GM18498 (cell line): ENCODE data around the gene ADD2.
"Not testable (repeated sequence)": the region's sequence is repeated elsewhere in the genome, so short reads cannot be mapped to it uniquely, and the experiment has no call there.

ENCODE experiments used
- ATAC-seq: cut with Tn5 transposase; IDR thresholded peaks from one replicate; pipeline ENCODE4 v1.9.1; 2021; ENCODE audit warnings: mild to moderate bottlenecking, moderate library complexity; ENCODE audit not compliant: unreplicated experiment

The ADD2 gene

GRCh38 chr2:70647873-70648481, 120.0 kb downstream of the ADD2 start:
- peak; percentile 65 for ATAC-seq

GRCh38 chr2:70646420-70646818, 121.6 kb downstream of the ADD2 start:
- ATAC-seq, result no peak

DNA sequence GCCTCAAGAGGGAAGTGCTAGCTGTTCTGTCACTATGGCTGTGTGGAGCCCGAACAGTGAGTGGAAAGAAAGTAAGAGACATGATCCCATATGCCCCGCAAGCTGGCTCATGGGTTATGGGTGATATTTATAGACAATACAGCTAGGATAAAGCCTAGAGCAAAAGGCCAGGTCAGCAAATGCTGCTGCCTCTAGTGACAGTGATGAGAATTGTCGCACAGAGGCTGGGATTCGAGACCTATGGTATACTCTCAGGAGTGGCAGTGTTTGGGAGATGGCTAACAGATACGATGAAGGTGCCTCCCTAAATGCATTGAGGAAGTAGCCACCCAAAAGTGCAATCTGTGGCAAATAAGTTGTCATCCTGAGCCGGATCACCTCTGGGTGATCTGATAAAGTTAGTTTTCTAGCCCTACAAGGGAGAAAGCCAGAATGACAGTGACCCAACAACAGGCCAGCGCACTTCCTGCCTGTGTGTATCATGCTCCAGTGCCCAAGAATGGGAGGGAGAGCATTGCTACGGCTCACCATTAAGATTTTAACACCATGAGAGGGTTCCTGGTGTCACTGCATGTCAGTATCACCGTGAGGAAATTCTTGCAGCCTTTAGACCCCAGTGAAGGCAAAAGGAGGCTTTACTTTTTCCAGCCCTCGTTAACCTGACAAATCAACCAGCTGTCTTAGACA, 122.1 kb downstream of the ADD2 start:
- no peak for ATAC-seq

GRCh38 chr2:70643715-70644114, 124.3 kb downstream of the ADD2 start:
- ATAC-seq, result no peak

GRCh38 chr2:70641263-70641784, 126.7 kb downstream of the ADD2 start:
- ATAC-seq, result no peak

GRCh38 chr2:70639841-70640436, 128.1 kb downstream of the ADD2 start:
- ATAC-seq, result no peak

DNA sequence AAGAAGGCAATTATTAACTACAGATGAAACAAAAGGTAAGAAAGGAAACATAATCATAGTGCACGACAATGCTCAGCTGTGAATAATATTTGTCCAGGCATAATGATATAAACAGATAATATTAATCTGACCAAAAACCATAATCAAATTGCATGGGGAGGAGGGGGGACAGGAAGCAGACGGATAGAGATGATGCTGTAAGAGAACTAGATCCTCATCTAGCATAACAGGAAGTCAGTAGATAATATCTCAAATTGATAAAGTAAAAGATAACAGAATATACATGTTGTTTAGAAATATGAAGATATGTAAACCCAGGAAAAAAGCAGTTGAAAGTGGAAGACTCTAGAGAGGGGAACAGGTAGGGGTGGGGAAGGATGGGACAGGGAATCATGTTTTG, 129.4 kb downstream of the ADD2 start:
- no peak for ATAC-seq

GRCh38 chr2:70633508-70633907, 134.5 kb downstream of the ADD2 start:
- no peak for ATAC-seq

DNA sequence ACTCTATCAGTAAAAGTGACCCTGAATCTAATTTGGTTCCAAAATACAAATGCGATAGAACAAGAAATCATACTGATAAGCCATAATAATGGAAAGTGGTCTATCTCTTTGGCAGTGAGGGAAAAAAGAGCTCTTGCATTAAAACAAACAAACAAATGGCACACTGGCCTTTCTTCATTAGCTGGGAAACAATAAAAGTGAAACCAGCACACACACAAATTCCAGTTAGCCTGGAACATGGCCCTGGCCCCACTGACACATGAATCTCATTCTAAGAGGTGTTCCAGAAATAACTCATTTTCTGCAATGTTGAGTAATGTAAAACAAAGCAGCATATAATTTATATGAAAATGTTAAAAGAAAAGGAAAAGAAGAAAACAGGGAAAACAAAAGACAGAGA, 135.0 kb downstream of the ADD2 start:
- no peak for ATAC-seq

GRCh38 chr2:70632388-70632787, 135.6 kb downstream of the ADD2 start:
- ATAC-seq, result no peak

DNA sequence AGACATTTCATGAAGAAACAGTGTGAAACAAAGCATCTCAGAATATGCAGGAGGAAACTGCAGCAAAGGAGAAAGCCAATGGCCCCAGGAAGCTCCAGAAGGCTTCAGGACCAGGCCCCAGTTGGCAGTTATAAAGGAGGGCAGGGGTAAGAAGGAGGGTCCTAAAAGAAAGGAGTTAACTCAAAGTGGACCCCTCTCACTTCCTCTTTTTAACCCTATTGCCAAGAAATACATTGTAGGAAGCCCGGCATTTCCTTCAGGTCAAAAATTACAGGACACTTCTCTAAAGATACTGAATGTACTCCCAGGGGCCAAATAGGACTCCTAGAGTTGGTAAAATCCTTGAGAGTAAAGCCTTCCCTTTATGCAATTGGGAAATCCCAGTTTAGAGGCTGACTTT, 137.2 kb downstream of the ADD2 start:
- no peak for ATAC-seq

- no peak for ATAC-seq
Observed at GRCh38 chr2:70627211-70627898, 140.6 kb downstream of the ADD2 start.

DNA sequence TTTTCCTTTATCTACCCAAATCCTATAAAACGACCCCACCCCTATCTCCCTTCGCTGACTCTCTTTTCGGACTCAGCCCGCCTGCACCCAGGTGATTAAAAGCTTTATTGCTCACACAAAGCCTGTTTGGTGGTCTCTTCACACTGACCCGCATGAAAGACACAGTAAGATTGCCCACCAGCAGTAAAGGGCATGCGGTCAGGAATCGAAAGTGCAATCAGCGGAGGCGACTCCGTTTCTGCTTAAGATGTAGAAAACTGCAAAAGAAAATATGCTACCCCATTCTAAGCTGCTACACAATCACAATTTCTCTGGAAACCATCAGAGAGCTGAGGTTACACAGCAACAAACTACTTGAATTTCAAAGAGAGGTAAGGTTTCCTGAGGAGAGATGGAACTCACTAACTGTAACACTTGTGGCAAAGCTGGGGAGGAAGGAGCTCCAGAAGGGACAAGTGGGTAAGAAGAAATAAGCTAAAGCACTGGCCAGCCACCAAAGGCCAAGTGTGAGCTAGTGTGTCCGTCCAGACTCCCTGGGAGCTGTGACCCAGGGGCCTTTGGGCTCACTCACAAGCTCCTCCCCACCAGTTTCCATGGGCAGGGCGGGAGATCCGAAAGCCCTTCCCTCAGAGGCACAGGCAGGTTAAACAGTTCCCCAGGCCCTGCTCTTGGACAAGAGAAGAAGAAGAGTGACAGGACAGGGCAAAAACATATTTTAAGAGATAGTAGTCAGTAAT, 141.6 kb downstream of the ADD2 start:
- no peak for ATAC-seq

GRCh38 chr2:70621536-70621935, 146.5 kb downstream of the ADD2 start:
- ATAC-seq, result not testable (repeated sequence)

GRCh38 chr2:70620020-70620419, 148.0 kb downstream of the ADD2 start:
- ATAC-seq, result no peak

DNA sequence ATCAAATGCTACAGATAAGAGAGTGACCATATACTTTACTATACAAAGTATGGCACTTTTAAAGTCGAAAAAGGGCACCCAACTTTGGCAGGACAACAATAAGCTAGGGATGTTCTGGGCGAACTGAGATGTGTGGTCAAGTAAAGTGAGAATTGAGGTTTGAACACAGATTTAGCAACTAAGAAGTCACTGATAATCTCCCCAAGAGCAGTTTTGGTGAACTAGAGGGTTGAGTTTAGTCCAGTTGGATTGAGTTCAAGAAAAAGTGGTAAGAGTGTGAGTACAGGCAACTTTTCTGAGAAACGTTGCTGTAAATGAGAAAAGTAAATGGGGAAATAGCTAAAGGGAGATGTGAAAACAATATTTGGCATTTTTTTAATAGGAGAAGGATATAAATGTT, 148.8 kb downstream of the ADD2 start:
- ATAC-seq, result no peak

DNA sequence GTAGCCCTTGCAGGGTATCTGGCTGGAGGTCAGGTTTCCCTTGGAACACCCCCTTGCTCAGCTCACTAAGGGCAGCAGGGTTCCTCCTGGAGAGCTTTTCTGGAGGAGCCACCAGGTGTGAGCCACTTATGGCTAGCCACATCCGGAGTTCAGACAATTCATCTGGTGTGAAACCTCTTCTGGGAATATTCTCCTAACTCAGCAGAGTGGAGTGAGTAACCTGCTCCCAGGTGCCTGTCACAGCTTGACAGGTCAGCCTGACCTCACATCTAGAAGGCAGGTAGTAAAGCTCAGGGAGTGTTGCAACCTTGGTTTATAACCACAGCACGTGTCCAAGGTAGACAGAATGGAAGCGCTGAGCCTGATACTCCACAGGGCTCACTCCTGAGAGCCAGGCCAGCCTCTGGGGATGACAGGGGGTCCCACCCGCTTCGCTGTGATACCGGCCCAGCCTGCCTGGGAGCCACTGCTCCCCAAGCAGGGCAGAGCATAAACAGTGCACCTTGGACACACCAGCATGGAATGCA, 151.8 kb downstream of the ADD2 start:
- no peak for ATAC-seq

GRCh38 chr2:70615222-70615621, 152.8 kb downstream of the ADD2 start:
- ATAC-seq, result no peak

DNA sequence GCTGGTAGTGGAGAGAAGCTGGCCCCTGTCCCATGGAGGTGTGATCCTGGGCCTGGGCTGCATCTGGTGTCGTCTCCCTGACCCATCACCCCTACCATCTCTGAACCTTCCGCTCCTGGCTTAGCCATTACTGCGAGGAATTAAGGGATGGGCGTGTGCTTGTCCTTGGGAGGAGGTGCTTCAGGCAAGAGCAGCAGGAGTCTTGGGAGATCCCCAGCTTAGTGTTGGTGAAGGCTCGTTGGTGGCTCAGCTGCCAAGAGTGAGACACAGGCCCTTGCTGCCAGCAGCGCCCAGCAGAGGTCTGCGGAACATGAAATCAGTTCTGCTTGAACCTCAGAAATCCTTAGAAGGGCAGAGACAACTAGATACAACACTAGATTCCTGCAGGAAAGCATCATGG, 154.5 kb downstream of the ADD2 start:
- no peak for ATAC-seq

DNA sequence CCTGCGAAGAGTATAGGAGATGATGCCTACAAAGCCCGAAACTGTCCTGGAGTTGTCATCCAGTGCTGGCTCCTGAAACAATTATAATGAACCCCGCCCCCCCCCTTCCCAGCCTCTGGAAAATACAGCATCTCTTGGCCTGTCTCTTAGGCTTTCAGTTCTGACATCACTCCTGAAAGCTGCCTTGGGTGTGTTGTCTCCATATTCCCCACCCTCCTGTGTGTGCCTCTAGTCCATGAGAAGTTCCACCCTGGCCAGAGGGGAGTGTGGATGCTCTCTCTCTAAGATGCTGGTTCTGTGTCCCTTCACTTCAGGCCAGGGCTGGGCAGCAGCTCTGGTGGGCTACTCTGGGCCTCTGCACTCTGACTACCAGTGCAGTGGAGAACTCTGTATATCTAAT, 155.4 kb downstream of the ADD2 start:
- no peak for ATAC-seq

GRCh38 chr2:70608373-70608772, 159.6 kb downstream of the ADD2 start:
- no peak for ATAC-seq
